HCT116 (cell line): ENCODE results near the gene MCF2L. TPM values are rescaled to one million over a fixed set of nuclear protein-coding genes. Genes with fewer than 3 reads are reported as not detected.

Source experiments
- ATAC-seq: fragments of 200-7000 bp; cut with Tn5 transposase; 2 replicates; pipeline ENCODE4 v1.9.1; 2020; ENCODE audit warnings: mild to moderate bottlenecking, moderate library complexity
- BruUV-seq: library from RNA; stranded (reverse); fragments of 400-500 nt; replicated peaks from 2 replicates; lab custom pipeline; 2021; lab: Mats Ljungman, UMichigan
- CTCF ChIA-PET: fragments of 300-600 bp; sonication (Branson Sonifier 250); formaldehyde crosslinking; loops from one replicate; lab custom pipeline; 2021; ENCODE audit warnings: antibody characterized with exemption; lab: Charles Lee
- POLR2A ChIA-PET: fragments of 300-600, 350-600 bp; sonication (Branson Sonifier 250); formaldehyde crosslinking; loops from one replicate; lab custom pipeline; 2021; ENCODE audit warnings: antibody characterized with exemption; lab: Charles Lee
- RAD21 ChIA-PET, 2 experiments: fragments of 300-600 bp; sonication (Branson Sonifier 250); formaldehyde crosslinking; loops; one replicate each; lab custom pipeline; 2023; ENCODE audit warnings: low total read pairs in 2 of 2; ENCODE audit not compliant: uncharacterized antibody in 2 of 2, unreplicated experiment in 2 of 2, low non-redundant PET in 1 of 2; lab: Charles Lee
- DNase-seq: peaks from one replicate; pipeline ENCODE4 v3.0.0-alpha.2; 2010; ENCODE audit warnings: low read depth, low spot score
- H2AFZ ChIP-seq: fragments of 200-600 bp; shearing (Covaris generic), sonication (generic); 2 replicates; pipeline ENCODE4 v1.6.1; 2017; ENCODE audit warnings: low read depth, mixed run types, mixed read lengths, antibody characterized with exemption, low read length; ENCODE audit not compliant: poor library complexity, severe bottlenecking
- H3K27ac ChIP-seq: 2 replicates; pipeline ENCODE4 v1.5.1; 2012; ENCODE audit warnings: low read depth, low read length
- H3K27me3 ChIP-seq: fragments of 200-600 bp; sonication (generic); 2 replicates; pipeline ENCODE4 v1.6.1; 2016; ENCODE audit warnings: mixed run types, low read length, mixed read lengths; ENCODE audit not compliant: insufficient read depth
- H3K36me3 ChIP-seq, 2 experiments: fragments of 200-500 bp in 1 of 2; fragments of 200-600 bp in 1 of 2; sonication (Bioruptor generic) in 1 of 2; sonication (generic) in 1 of 2; 2 replicates each; pipeline versions ENCODE4 v1.5.1 to v1.6.1; 2014 to 2016; ENCODE audit warnings: low read length in 2 of 2, inconsistent platforms in 1 of 2, mixed read lengths in 1 of 2, mixed run types in 1 of 2; ENCODE audit not compliant: insufficient read depth in 2 of 2, control insufficient read depth in 1 of 2
- H3K4me1 ChIP-seq, 2 experiments: fragments of 200-600 bp in 1 of 2; sonication (generic) in 1 of 2; 2 replicates each; pipeline versions ENCODE4 v1.5.1 to v1.6.1; 2012 to 2017; ENCODE audit warnings: low read length in 2 of 2, inconsistent platforms in 1 of 2, mild to moderate bottlenecking in 1 of 2, mixed read lengths in 1 of 2, mixed run types in 1 of 2, moderate library complexity in 1 of 2; ENCODE audit not compliant: insufficient read depth in 2 of 2, control insufficient read depth in 1 of 2
- H3K4me2 ChIP-seq: fragments of 200-600 bp; sonication (generic); 2 replicates; pipeline ENCODE4 v1.6.1; 2017; ENCODE audit warnings: mixed run types, low read length, mixed read lengths
- H3K4me3 ChIP-seq, 2 experiments: fragments of 200-600 bp in 1 of 2; sonication (generic) in 1 of 2; replicated peaks in 1 of 2; 2 replicates each; pipeline ENCODE4 v1.5.1; 2011 to 2016; ENCODE audit warnings: low read length in 2 of 2, control low read depth in 1 of 2, low read depth in 1 of 2, mild to moderate bottlenecking in 1 of 2, mixed read lengths in 1 of 2, mixed run types in 1 of 2
- H3K79me2 ChIP-seq: fragments of 200-600 bp; sonication (generic); 2 replicates; pipeline ENCODE4 v1.6.1; 2017; ENCODE audit warnings: mild to moderate bottlenecking, mixed run types, low read length, moderate library complexity, mixed read lengths; ENCODE audit not compliant: insufficient read depth
- H3K9ac ChIP-seq: fragments of 200-600 bp; sonication (generic); 2 replicates; pipeline ENCODE4 v1.6.1; 2016; ENCODE audit warnings: low read length, mixed read lengths
- H3K9me2 ChIP-seq: fragments of 200-600 bp; sonication (generic), shearing (Covaris generic); 2 replicates; pipeline ENCODE4 v1.6.1; 2017; ENCODE audit warnings: mixed run types, mild to moderate bottlenecking, moderate library complexity; ENCODE audit not compliant: insufficient read depth
- H3K9me3 ChIP-seq, 2 experiments: fragments of 200-500 bp in 1 of 2; fragments of 200-600 bp in 1 of 2; sonication (Bioruptor generic) in 1 of 2; sonication (generic) in 1 of 2; 2 replicates each; pipeline ENCODE4 v1.6.1; 2014 to 2017; ENCODE audit warnings: low read length in 2 of 2, mixed read lengths in 2 of 2, inconsistent platforms in 1 of 2, low read depth in 1 of 2, mild to moderate bottlenecking in 1 of 2, mixed run types in 1 of 2, moderate library complexity in 1 of 2; ENCODE audit not compliant: control insufficient read depth in 1 of 2, insufficient read depth in 1 of 2
- H4K20me1 ChIP-seq: fragments of 200-600 bp; sonication (generic), shearing (Covaris generic); 2 replicates; pipeline ENCODE4 v1.6.1; 2017; ENCODE audit warnings: mixed run types, mild to moderate bottlenecking, moderate library complexity; ENCODE audit not compliant: insufficient read depth
- CBX3 ChIP-seq: IDR thresholded peaks from 2 replicates; pipeline ENCODE4 v1.6.1; 2012; ENCODE audit warnings: low read depth
- CEBPB ChIP-seq: IDR thresholded peaks from 2 replicates; pipeline ENCODE4 v1.6.1; 2012; ENCODE audit warnings: low read depth
- CTCF ChIP-seq, 3 experiments: fragments of 200-600 bp in 1 of 3; sonication (generic) in 1 of 3; IDR thresholded peaks in 2 of 3; conservative IDR thresholded peaks in 1 of 3; 2 replicates each; pipeline ENCODE4 v1.5.1; 2012 to 2017; ENCODE audit warnings: low read depth in 2 of 3, low read length in 2 of 3, antibody characterized with exemption in 1 of 3, borderline replicate concordance in 1 of 3, control low read depth in 1 of 3, mild to moderate bottlenecking in 1 of 3, mixed read lengths in 1 of 3, mixed run types in 1 of 3, moderate library complexity in 1 of 3; ENCODE audit not compliant: insufficient read depth in 1 of 3
- EGR1 ChIP-seq: IDR thresholded peaks from 2 replicates; pipeline ENCODE4 v1.6.1; 2012; ENCODE audit warnings: low read depth
- ELF1 ChIP-seq: IDR thresholded peaks from 2 replicates; pipeline ENCODE4 v1.6.1; 2012; ENCODE audit warnings: low read depth, borderline replicate concordance
- EZH2 ChIP-seq: fragments of 200-600 bp; sonication (generic); IDR thresholded peaks from 2 replicates; pipeline ENCODE4 v1.6.1; 2017; ENCODE audit warnings: antibody characterized with exemption, mixed run types
- EZH2phosphoT487 ChIP-seq: fragments of 200-600 bp; IDR thresholded peaks from 2 replicates; pipeline ENCODE4 v1.6.1; 2018; ENCODE audit warnings: antibody characterized with exemption, borderline replicate concordance
- FOSL1 ChIP-seq: IDR thresholded peaks from 2 replicates; pipeline ENCODE4 v1.6.1; 2012; ENCODE audit warnings: low read depth
- MAX ChIP-seq: IDR thresholded peaks from 2 replicates; pipeline ENCODE4 v1.6.1; 2012
- POLR2A ChIP-seq: IDR thresholded peaks from 2 replicates; pipeline ENCODE4 v1.7.0; 2011; ENCODE audit warnings: borderline replicate concordance; ENCODE audit not compliant: insufficient read depth, insufficient read length; ENCODE audit errors: extremely low read depth
- POLR2AphosphoS5 ChIP-seq: IDR thresholded peaks from 2 replicates; pipeline ENCODE4 v1.6.1; 2011; ENCODE audit warnings: mild to moderate bottlenecking, low read depth, low read length, moderate library complexity
- RAD21 ChIP-seq: IDR thresholded peaks from 2 replicates; pipeline ENCODE4 v1.6.1; 2012; ENCODE audit warnings: low read depth, mild to moderate bottlenecking
- YY1 ChIP-seq: IDR thresholded peaks from 2 replicates; pipeline ENCODE4 v1.6.1; 2011; ENCODE audit warnings: low read length, low read depth, moderate library complexity, mild to moderate bottlenecking; ENCODE audit not compliant: insufficient replicate concordance; ENCODE audit errors: extremely low read depth
- ZBTB33 ChIP-seq: IDR thresholded peaks from 2 replicates; pipeline ENCODE4 v1.6.1; 2011; ENCODE audit warnings: mild to moderate bottlenecking, low read length, moderate library complexity; ENCODE audit not compliant: insufficient replicate concordance; ENCODE audit errors: extremely low read depth
- intact Hi-C: fragments of 100-400 bp; cut with micrococcal nuclease; formaldehyde crosslinking; loops from 2 replicates; pipeline ENCODE4 v1.10.0; 2022
- total RNA-seq: library from RNA; stranded (reverse); gene quantifications from one replicate; pipeline ENCODE4 v1.2.1, GENCODE V29; 2021; ENCODE audit not compliant: unreplicated experiment

Gene MCF2L
- total RNA-seq, 1 experiment from 2014 or later, result 19.3 TPM

DNA sequence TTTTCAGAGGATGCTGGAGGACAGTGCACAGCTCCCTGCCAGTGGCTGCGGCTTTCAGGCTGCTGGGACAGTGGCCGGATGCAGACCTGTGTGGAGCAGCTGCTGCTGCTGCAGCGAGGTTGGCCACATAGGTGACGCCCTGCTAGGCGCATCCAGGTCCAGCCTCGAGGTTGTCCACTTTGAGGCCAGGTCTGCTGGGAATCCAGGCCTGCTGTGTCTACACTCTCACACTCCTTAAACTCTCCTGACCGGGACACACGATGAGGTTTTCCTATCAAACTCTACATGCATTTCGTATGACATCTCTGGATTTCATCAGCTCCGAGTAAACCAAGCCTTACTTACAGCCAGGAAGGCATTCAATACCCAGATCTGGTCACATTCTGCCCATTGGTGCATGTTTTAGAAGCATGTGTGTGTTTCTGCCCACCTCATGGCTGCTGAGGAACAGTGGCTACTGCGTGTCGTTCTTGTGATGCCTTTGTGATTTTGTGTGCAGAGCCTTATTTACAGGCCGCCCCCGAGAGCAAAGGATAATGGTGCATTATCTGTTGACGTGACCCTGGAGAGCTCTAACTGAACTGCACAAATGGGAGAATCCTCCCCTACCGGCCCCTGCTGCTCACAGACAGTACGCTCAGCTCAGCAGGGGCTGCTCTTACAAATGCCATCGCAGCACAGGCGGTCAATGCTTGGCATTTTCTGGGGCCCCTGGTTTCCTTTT is 12.3 kb upstream of the MCF2L start:
- BruUV-seq, result no TSS peak
- DNase-seq (no peak), ATAC-seq (no peak)
- H2AFZ ChIP-seq, result no peak overlapping the region
- no peaks in the 10 kb centered on the region for H3K27me3 ChIP-seq
- H3K9me2 ChIP-seq, result no peaks in the 10 kb centered on the region
- no peak overlapping the region for H3K27ac ChIP-seq
- no peaks in the 10 kb centered on the region for H3K79me2 ChIP-seq
- H4K20me1 ChIP-seq, result no peaks in the 10 kb centered on the region
- H3K4me1 ChIP-seq, result peaks cover 0 to 6% of the 10 kb centered on the region in 2 experiments; a peak in 1 of 4 replicates
- intact Hi-C loops, result no loop called here
- H3K4me2 ChIP-seq, result no peak overlapping the region
- no peaks in the 10 kb centered on the region for H3K36me3 ChIP-seq
- H3K4me3 ChIP-seq, result no peak overlapping the region
- no peak for TF ChIP-seq POLR2AphosphoS5
- TF ChIP-seq FOSL1, result no peak
- TF ChIP-seq EZH2, result no peak
- POLR2A ChIA-PET, result no interaction called here
- RAD21 ChIA-PET, result no interaction called here
- CTCF ChIA-PET, result no interaction called here
- H3K9ac ChIP-seq, result no peak overlapping the region
- H3K9me3 ChIP-seq, result no peaks in the 10 kb centered on the region

DNA sequence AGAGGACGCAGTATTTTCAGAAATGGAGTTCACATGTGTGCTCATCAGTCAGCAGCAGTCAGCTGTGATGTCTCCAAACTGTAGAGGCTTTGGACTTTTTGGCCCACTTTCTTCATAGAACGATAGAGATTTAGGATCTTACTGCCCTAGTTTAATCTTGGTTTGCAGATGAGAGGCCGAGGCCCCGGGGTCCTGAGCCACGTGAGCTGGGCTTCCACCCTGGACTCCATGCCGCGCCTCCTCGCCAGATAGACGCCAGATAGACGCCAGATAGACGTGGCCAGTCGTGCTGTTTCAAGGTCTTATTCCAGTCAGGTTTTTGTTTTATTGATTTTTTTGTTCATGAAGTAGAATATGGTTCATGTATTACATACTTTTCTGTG is 11.7 kb upstream of the MCF2L start:
- Histone ChIP-seq H3K9me3 (no peaks in the 10 kb centered on the region), H3K4me2 (no peak overlapping the region), H3K9ac (no peak overlapping the region), H3K9me2 (no peaks in the 10 kb centered on the region), H4K20me1 (no peaks in the 10 kb centered on the region), H3K4me1 (peaks cover 0 to 6% of the 10 kb centered on the region in 2 experiments; a peak in 1 of 4 replicates), H3K79me2 (no peaks in the 10 kb centered on the region), H3K36me3 (no peaks in the 10 kb centered on the region), H3K4me3 (no peak overlapping the region), H3K27ac (no peak overlapping the region), H2AFZ (no peak overlapping the region), H3K27me3 (no peaks in the 10 kb centered on the region)
- intact Hi-C loops, result no loop called here
- ChIA-PET CTCF (no interaction called here), POLR2A (no interaction called here), RAD21 (no interaction called here)
- no TSS peak for BruUV-seq
- DNase-seq (no peak), ATAC-seq (no peak)
- no peak for TF ChIP-seq ZBTB33
- TF ChIP-seq YY1, result no peak
- no peak for TF ChIP-seq CTCF (IDR thresholded peaks at IDR 0.05 in 2 of 3, conservative IDR thresholded peaks at IDR 0.05 in 1 of 3; ENCODE audit: borderline replicate concordance in 1 of 3, insufficient read depth in 1 of 3, low read depth in 2 of 3, low read length in 2 of 3)
- TF ChIP-seq EZH2phosphoT487, result no peak
- TF ChIP-seq CBX3, result no peak
- TF ChIP-seq POLR2A, result no peak
- no peak for TF ChIP-seq MAX
- no peak for TF ChIP-seq RAD21
- TF ChIP-seq ELF1, result no peak
- TF ChIP-seq CEBPB, result no peak
- no peak for TF ChIP-seq FOSL1
- no peak for TF ChIP-seq EGR1
